ENCODE measurements around the gene KLC4. TPM values are rescaled to one million over a fixed set of nuclear protein-coding genes. Genes with fewer than 3 reads are reported as not detected.

Gene KLC4
- total and polyA plus RNA-seq, 9 of the 15 experiments (the other 6 are each of a cell fraction or from before 2014, with no cell fraction given) = 1.7 to 16.2 (median 7.7) TPM

- TF ChIP-seq ZNF609 (CRISPR knock-in tag; IDR thresholded peaks at IDR 0.05; ENCODE audit: borderline replicate concordance) = no peak
- TF ChIP-seq PCBP1 (IDR thresholded peaks at IDR 0.05; ENCODE audit: low read depth, low read length, poor library complexity, severe bottlenecking) = peak; percentile 50
- 0 out of 2 replicates have a peak, but pooled peaks have one; percentile 54 for TF ChIP-seq ZEB2 (IDR thresholded peaks at IDR 0.05)
- TF ChIP-seq E2F1 (CRISPR knock-in tag; IDR thresholded peaks at IDR 0.05) = peak; percentile 57; the same call in 1 of the 2 replicates
- peak; percentile 87 for TF ChIP-seq ATF7 (IDR thresholded peaks at IDR 0.05)
- 0 out of 4 replicates have a peak, but pooled peaks of 1 of the 2 experiments have one; percentile 24 for TF ChIP-seq SIX5 (IDR thresholded peaks at IDR 0.05; ENCODE audit: borderline replicate concordance in 1 of 2, insufficient read depth in 1 of 2, low read depth in 1 of 2, low read length in 2 of 2)
- peak; percentile 99 for TF ChIP-seq ZBTB12 (CRISPR knock-in tag; IDR thresholded peaks at IDR 0.05)
- TF ChIP-seq KDM1A (IDR thresholded peaks at IDR 0.05) = no peak
- 0 out of 2 replicates have a peak, but pooled peaks have one; percentile 55 for TF ChIP-seq LCOR (CRISPR knock-in tag; IDR thresholded peaks at IDR 0.05)
- peak; percentile 14; the same call in 1 of the 2 replicates for TF ChIP-seq JUN (IDR thresholded peaks at IDR 0.05; ENCODE audit: borderline replicate concordance, low read depth, low read length)
- peak; percentile 32; the same call in 1 of the 2 replicates for TF ChIP-seq JUN (CRISPR knock-in tag; IDR thresholded peaks at IDR 0.05; ENCODE audit: borderline replicate concordance)
- TF ChIP-seq JUND (IDR thresholded peaks at IDR 0.05; ENCODE audit: borderline replicate concordance, low read depth, low read length) = peak; percentile 82
- TF ChIP-seq JUND (tag; IDR thresholded peaks at IDR 0.05; ENCODE audit: borderline replicate concordance, low read depth, low read length) = no peak; the same call in 2 of the 3 replicates
- 0 out of 2 replicates have a peak, but pooled peaks have one; percentile 76 for TF ChIP-seq AFF4 (CRISPR knock-in tag; IDR thresholded peaks at IDR 0.05)
Observed at GRCh38 chr6:43059168-43060033, at the start of gene KLC4, which contains the start of gene MRPL2 (continued).
